T-helper 9 cell (primary cell): ENCODE results near the gene PIP5K1B.

Experiments used
- DNase-seq: peaks from one replicate; pipeline ENCODE4 v3.0.0-alpha.2; 2020

PIP5K1B gene

DNA sequence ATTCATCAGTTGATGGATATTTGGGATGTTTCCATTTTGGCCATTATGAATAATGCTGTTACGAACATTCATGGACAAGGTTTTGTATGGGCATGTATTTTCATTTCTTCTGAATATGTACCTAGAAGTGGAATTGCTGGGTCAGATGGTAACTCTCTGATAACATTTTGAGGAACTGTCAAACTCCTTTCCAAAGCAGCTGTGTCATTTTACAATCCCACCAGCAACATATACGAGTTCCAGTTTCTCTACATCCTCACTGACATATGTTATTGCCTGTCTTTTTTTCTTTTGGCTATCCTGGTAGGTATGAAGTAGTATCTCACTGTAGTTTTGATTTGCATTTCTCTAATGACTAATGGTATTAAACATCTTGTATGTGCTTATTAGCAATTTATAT is 222.1 kb downstream of the PIP5K1B start:
- DNase-seq: no peak

GRCh38 chr9:68931821-68932220 is 226.8 kb downstream of the PIP5K1B start:
- DNase-seq: no peak

DNA sequence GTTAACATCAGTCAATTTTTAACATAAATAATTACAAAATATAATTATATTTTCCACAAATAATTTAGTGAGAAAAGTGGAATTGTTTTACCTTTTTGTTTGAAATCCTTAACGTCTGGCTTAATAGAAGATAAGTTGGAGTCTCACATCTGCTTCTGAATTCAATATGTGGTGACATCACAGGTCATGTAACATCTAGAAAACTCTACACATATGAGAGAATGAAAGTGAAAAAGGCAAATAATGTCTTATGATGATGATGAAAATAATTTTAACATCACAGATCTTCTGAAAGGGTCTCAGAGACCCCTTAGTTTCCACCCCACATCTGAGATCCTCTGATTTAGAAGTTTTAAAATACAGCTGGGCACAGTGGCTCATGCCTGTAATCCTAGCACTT is 227.4 kb downstream of the PIP5K1B start:
- no peak for DNase-seq

DNA sequence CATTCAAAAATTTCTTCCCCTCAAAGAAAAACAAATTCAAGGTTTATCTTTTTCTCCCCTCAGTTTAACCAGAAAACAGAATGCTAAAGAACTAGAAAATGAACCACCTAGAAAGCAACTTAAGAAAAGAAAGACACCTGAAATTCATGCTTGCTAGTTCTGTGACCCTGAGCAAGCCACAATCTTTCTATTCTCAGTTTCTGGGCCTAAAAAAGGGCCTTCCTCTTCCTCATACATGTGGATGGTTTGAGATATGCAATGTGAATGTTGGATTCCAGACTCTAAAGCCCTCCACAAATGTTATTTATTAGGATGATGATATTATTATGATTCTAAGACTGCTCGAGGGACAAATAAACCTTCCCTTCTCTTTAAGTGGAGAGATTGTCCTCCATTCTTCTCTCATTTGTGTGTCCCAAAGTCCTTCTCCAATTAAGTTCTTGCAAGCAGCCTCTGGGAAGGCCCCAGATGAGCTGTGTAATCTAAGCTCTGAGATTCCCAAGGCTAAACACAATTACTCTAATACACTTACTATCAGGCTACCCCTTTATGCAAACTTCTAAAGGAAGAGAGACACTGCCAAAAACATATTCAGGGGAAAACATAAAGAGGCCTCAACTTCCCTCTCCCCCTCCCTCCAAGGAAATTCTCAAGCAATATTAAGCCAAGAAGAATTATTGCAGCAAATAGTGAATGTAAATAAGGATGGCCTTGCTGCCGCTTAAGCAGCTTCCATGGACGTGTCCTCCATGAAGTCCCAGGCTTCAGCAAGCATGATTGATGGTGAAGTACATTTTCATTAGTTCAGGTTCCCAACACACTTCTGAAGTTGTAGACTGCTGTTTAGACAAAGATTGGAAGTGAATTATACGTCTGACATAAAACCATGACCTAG is 228.6 kb downstream of the PIP5K1B start:
- DNase-seq: no peak

DNA sequence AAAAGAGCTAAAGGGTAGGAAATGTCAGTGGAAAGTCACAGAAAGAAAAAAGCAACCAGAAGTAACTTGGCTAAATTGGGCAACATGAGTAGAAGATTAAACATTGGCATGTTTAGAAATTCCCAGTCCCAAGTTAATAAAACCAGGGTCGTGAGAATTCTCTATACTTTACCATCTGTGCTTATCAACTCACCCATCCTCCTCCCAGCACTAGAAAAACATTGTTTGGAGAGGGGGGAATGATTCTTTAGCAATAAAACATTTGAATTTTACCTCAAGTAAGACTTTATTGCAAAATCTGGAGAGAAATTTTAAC is 229.2 kb downstream of the PIP5K1B start:
- DNase-seq: no peak

GRCh38 chr9:68940573-68940972 is 235.5 kb downstream of the PIP5K1B start:
- DNase-seq: no peak

GRCh38 chr9:68941780-68942459 is 236.9 kb downstream of the PIP5K1B start:
- DNase-seq: no peak

GRCh38 chr9:68942790-68943189 is 237.8 kb downstream of the PIP5K1B start:
- DNase-seq: no peak

DNA sequence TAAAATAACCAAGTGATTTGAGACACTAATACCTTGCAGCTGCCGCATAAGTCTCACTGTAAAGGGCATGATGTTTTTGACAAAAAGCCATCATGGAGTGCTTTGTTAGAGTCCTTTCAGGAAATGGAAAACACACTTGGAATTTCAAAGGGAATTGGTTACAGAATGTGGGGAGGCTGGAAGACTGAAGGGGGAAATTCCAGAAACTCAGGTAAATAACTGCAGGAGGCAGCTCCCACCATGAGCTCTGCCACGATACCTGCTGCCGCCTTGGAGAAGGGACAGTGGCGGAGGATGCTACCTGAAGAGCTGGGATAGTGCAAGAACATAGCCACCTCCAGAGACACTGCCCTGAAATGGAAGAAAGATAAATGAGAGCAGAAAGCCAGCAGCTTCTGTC is 242.0 kb downstream of the PIP5K1B start:
- DNase-seq: no peak

GRCh38 chr9:68947842-68948569 is 243.0 kb downstream of the PIP5K1B start:
- DNase-seq: no peak

DNA sequence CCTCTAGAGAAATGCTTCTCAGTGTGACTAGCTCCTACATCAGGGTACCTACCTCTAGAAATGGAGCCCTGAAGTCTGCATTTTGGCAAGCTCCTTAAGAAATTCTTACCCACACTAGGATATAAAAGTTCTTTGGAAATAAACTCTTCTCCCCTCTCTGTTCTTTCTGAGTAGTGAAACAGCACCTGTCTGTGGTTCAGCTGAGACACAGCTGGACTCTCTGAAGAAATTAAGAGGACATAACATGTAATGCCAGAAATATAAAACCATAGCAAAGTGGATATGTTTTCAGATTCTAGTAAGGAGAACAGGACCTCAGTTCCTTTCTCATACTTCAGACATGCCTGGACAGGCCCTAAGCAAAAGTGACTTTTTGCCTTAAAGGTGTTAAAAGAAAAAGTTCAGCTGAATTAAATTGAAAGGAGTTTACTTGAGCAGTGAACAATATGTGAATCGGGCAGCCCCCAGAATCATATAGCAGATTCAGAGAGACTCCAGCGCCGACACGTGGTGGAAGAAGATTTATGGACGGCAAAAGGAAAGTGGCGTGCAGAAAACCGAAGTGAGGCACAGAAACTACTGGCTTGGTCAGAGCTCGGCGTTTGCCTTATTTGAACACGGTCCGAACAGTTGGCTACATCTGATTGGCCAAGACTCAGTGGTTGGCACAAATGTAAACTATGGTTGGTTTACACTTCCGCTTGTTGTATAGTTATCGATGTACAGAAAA is 244.4 kb downstream of the PIP5K1B start:
- no peak for DNase-seq

GRCh38 chr9:68950188-68950587 is 245.1 kb downstream of the PIP5K1B start:
- DNase-seq: no peak

GRCh38 chr9:68950689-68951088 is 245.6 kb downstream of the PIP5K1B start:
- no peak for DNase-seq

DNA sequence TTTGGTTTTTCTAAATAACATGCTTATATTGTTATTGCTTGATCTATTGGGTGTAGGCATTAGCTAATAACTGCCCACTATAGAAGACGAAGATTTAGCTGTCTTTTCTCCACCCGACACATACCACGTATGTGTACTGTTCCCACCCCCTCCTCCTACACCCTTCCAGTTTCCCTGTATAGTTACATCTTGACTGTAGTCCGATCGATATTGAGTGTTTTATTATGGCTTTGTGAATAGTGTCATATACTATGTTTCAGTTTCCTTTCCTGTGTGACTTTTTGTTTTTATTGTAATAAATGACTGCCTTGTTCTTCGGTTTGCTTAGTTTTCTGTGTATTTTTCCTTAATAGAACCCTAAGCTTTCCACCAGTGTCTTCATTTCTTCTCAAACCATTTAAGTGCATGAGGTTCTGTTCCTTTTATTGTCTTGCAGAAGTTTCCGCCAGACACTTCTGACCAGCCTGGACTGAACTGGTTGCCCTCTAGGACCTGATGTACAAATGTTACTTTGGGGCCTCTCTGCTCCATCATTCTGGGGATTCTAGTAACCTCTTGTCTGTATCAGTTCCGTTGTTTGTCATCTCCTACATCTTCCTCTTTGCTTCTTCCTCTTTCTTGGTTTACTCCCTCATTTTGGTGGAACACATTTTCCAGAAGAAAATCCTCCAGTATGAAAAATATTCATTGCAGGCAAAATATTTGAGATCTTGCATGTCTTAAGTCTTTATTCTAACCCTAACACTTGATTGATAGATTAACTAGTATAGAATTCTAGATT is 247.0 kb downstream of the PIP5K1B start:
- DNase-seq: no peak

DNA sequence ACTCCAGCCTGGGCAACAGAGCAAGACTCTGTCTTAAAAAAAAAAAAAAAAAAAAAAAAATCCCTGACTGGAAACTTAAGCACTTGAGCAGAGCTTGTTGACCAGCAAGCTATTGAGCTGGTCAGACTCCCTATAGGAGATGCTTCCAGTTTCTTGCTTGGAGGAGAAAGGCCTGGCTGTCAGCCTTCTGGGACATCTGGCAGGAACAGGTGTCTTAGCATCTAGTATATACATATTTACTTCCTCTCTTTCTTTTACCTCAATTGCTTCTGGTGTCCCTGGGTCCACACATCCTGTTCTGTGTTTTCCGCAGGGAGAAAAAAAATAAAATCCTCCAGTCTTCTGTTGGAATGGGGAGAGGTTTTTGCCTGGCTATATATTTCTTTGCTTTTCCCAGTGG is 248.7 kb downstream of the PIP5K1B start:
- no peak for DNase-seq

- no peak for DNase-seq
Observed at GRCh38 chr9:68955330-68955729, 250.3 kb downstream of the PIP5K1B start.

DNA sequence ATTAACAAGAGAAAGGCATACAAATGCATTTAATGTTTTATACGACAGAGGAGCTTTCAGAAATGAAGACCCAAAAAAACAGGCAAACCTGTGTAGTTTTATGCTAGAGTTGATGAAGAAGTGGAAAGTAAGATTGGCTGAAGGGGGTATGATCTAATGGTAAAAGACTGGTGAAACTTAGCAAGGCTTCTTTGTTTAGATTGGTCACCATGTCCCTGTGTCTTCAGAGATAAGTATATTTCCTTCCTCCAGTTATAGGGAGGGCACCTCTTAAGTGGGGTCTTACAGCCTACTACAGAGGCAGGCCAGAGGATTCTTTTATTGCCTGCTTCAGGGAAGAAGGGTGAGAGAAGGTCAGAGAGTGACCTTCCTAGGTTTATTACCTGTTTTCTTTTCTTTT is 252.4 kb downstream of the PIP5K1B start:
- no peak for DNase-seq

- DNase-seq: no peak
Observed at GRCh38 chr9:68961587-68961986, 256.5 kb downstream of the PIP5K1B start.

GRCh38 chr9:68963416-68963815 is 258.4 kb downstream of the PIP5K1B start:
- DNase-seq: no peak

DNA sequence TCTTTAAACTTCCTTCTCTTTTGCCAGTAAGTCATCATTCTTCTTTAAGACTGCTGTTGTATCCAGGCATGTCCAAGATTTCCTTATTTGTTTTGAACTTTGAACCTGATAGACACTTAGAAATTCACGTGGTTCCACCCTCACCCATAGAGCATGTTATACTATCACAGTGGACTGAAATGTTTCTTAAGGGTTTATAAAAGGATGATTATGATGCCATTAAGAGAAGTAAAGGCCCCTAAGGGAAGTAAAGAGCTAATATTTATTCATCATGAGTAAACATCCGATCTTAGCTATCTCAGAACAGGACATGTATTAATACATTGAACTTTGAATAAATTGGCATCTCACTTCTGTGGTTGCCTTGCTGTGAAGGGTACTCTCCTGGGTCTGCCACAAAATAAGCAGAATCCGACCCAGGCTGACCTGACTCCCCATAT is 259.1 kb downstream of the PIP5K1B start:
- DNase-seq: no peak

DNA sequence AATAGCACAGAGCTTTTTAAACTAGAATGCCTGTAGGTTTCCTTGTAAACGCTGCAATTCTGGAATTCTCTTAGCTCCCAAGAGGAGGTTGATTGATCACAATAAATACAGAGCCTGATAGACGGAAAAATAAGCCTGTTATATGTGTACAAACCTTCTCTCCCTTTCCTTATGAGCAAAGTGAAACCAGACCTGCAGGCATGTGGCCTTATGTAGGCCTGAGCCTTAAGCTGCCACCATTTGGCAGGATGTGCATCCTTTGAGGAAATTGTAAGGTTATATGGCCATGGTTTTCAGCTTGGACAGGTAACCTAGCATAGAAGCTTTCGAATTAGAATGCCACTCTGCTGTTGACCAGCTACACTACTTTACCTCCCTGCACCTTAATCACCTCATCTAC is 259.7 kb downstream of the PIP5K1B start:
- no peak for DNase-seq

DNA sequence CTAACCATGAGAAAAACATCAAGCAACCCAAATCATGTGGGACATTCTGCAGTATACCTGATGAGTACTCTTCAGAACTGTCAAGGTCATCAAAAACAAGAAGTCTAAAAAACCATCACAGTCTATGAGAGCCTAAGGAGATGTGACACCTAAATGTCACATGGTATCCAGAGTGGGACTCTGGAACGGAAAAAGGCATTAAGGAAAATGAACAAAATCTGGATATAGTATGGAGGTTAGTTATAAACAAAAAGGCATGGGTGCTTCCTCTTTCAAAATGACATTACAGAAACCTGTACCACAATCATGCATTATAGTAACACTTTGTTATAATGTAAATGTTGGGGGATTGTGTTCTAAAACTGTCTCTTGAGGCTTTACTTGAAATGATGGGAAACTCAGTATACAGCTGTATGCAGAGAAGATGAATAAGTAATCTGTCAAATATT is 261.5 kb downstream of the PIP5K1B start:
- no peak for DNase-seq
